Heart left ventricle (tissue), 16 donors: ENCODE data around the gene ATP1A2. TPM values are rescaled to one million over a fixed set of nuclear protein-coding genes. Genes with fewer than 3 reads are reported as not detected.
A peak's percentile ranks its signal among the peaks of the same experiment; 100 is the strongest.

Source experiments
- ATAC-seq, 4 donors: fragments of 200-7000 bp; cut with Tn5 transposase; one replicate each; pipeline ENCODE4 v1.9.1; 2020 to 2022; ENCODE audit warnings: moderate library complexity in 4 of 4, mild to moderate bottlenecking in 3 of 4, moderate number of reproducible peaks in 1 of 4
- DNase-seq, 5 donors: peaks; one replicate each; pipeline ENCODE4 v3.0.0-alpha.2; 2020
- H3K27ac ChIP-seq, 12 donors: fragments of 200-600 bp; sonication (generic) in 4 of 12; one replicate each; pipeline versions ENCODE4 v1.5.0 to v1.8.0; 2016 to 2022; ENCODE audit warnings: mild to moderate bottlenecking in 2 of 12
- H3K27me3 ChIP-seq, 9 donors: fragments of 200-600 bp; sonication (generic) in 2 of 9; one replicate each; pipeline versions ENCODE4 v1.5.1 to v1.8.0; 2016 to 2022; ENCODE audit warnings: mild to moderate bottlenecking in 3 of 9
- H3K36me3 ChIP-seq, 9 donors: fragments of 200-600 bp; sonication (generic) in 2 of 9; one replicate each; pipeline versions ENCODE4 v1.5.0 to v1.8.0; 2018 to 2022; ENCODE audit warnings: mild to moderate bottlenecking in 2 of 9
- H3K4me1 ChIP-seq, 12 donors: fragments of 200-600 bp; sonication (generic) in 4 of 12; one replicate each; pipeline versions ENCODE4 v1.5.0 to v1.8.0; 2016 to 2022; ENCODE audit warnings: mild to moderate bottlenecking in 3 of 12
- H3K4me3 ChIP-seq, 12 donors: fragments of 200-600 bp; sonication (generic) in 4 of 12; one replicate each; pipeline versions ENCODE4 v1.5.0 to v1.8.0; 2017 to 2022; ENCODE audit warnings: mild to moderate bottlenecking in 9 of 12, moderate library complexity in 4 of 12
- H3K9me3 ChIP-seq, 12 donors: fragments of 200-600 bp; sonication (generic) in 4 of 12; one replicate each; pipeline versions ENCODE4 v1.5.0 to v1.8.0; 2016 to 2022; ENCODE audit warnings: mild to moderate bottlenecking in 1 of 12
- POLR2A ChIP-seq, 2 donors: fragments of 450-650 bp; IDR thresholded peaks; one replicate each; pipeline ENCODE4 v1.6.1; 2017; ENCODE audit warnings: antibody characterized with exemption in 2 of 2, mild to moderate bottlenecking in 2 of 2, moderate library complexity in 2 of 2
- WGBS, 4 donors: extraction: QIAGEN DNeasy Blood & Tissue Kit in 2 of 4; methylation state at CpG; one replicate each; pipeline versions ENCODE4 v1.1.5 to v1.1.7; 2013 to 2018; 5-methylcytosine and 5-hydroxymethylcytosine counted together
- intact Hi-C, 10 donors: fragments of 100-400 bp; cut with DNase I; formaldehyde crosslinking; loops; one replicate each; pipeline versions ENCODE4 v1.11.1 to v1.14.2; 2022
- polyA plus RNA-seq, 2 donors: library from polyadenylated mRNA; stranded (reverse); fragments of 200-250 nt; gene quantifications; one replicate each; pipeline ENCODE4 v1.2.3, GENCODE V29; 2013
- total RNA-seq, 9 donors: library from RNA; depleted of rRNA in 2 of 9; stranded (reverse); fragments of >200 nt in 2 of 9; fragmentation: NEBNext Ultra II Directional in 3 of 9; extraction: Animal tissue kit (Norgen Biotek cat#: 25700) in 3 of 9; gene quantifications; one replicate each; pipeline versions ENCODE4 v1.1.0 to v1.2.4, GENCODE V29; 2016 to 2023
- TF ChIP-seq, protein P1 (sequence below), 12 donors: fragments of 200-600 bp; sonication (generic) in 4 of 12; IDR thresholded peaks; one replicate each; pipeline versions ENCODE4 v1.5.0 to v1.8.0; 2018 to 2022; ENCODE audit warnings: antibody characterized with exemption in 12 of 12, mild to moderate bottlenecking in 5 of 12
- donor health status: ischemic (EF 13 %, LVEDD 7.1; RV severe dilation, severe dysfunction).
- donor health status: healthy with polysubstance abuse.
- donor health status: DM: no; HTN: yes; CAD: no.
- donor health status: DM: no; HTN: no; CAD: no.
- donor health status: ischemic (EF 25% LVEDD 6.9; RV normal size, moderate dysfunction).
- donor health status: ischemic (EF 25% LVEDD 5.7; RV mildly dilated, moderate dysfunction).
- donor health status: healthy.
- donor health status: DM: yes; HTN: yes; CAD: no.
- donor health status: ischemic (EF 35%, LVEDD 5.7; RV mildly dilated, moderate dysfunction).
- donor health status: nonischemic (EF 11% LVEDD 7.7; RV severe dilation, severe dysfunction).
- donor health status: DM: yes; HTN: yes; CAD: no.
- donor health status: PGD.
- donor health status: ischemic (EF 29% LVEDD 5.4; RV normal size, mild dysfunction).
- donor health status: nonischemic (EF 23%, LVEDD 6.1; RV moderate dilation, normal function).

ATP1A2 gene
- total and polyA plus RNA-seq, 11 donors = 29.5 to 393 (median 255) TPM

GRCh38 chr1:160117300-160117699 is 1.7 kb downstream of the ATP1A2 start:
- no peaks in the 10 kb centered on the region for H3K27me3 ChIP-seq
- H3K4me3 ChIP-seq = peak overlapping the region; percentile 37 to 86 (median 62)
- H3K36me3 ChIP-seq = peaks cover 0 to 19% (median 6%) of the 10 kb centered on the region in 9 donors
- ATAC-seq (no peak), DNase-seq (no peak)
- intact Hi-C loops = loop anchor here in 2 of 10 donors (10.0 kb wide), 2 partner anchors 58 to 78 kb away; partner anchors contain the start of gene CASQ1 (in 1 of the 2)
- no peaks in the 10 kb centered on the region for H3K9me3 ChIP-seq
- H3K4me1 ChIP-seq = peaks cover 0 to 69% (median 36%) of the 10 kb centered on the region in 12 donors
- peak overlapping the region; percentile 60 to 96 (median 86) for H3K27ac ChIP-seq
- WGBS, 4 donors = 8 to 22% (median 11%) methylated on average over 1 of the region's 1 CpG
- no peak for TF ChIP-seq POLR2A (IDR thresholded peaks at IDR 0.05)
- TF ChIP-seq, protein P1, sequence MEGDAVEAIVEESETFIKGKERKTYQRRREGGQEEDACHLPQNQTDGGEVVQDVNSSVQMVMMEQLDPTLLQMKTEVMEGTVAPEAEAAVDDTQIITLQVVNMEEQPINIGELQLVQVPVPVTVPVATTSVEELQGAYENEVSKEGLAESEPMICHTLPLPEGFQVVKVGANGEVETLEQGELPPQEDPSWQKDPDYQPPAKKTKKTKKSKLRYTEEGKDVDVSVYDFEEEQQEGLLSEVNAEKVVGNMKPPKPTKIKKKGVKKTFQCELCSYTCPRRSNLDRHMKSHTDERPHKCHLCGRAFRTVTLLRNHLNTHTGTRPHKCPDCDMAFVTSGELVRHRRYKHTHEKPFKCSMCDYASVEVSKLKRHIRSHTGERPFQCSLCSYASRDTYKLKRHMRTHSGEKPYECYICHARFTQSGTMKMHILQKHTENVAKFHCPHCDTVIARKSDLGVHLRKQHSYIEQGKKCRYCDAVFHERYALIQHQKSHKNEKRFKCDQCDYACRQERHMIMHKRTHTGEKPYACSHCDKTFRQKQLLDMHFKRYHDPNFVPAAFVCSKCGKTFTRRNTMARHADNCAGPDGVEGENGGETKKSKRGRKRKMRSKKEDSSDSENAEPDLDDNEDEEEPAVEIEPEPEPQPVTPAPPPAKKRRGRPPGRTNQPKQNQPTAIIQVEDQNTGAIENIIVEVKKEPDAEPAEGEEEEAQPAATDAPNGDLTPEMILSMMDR (IDR thresholded peaks at IDR 0.05) = no peak

GRCh38 chr1:160117709-160118183 is 2.2 kb downstream of the ATP1A2 start:
- 15 to 29% (median 22%) methylated on average over 8 of the region's 8 CpGs for WGBS, 4 donors
- no peaks in the 10 kb centered on the region for H3K9me3 ChIP-seq
- peak overlapping the region in 10 of 12 donors; percentile 60 to 96 (median 87) for H3K27ac ChIP-seq
- H3K36me3 ChIP-seq = peaks cover 0 to 24% (median 9%) of the 10 kb centered on the region in 9 donors
- TF ChIP-seq, protein P1 (IDR thresholded peaks at IDR 0.05) = no peak
- TF ChIP-seq POLR2A (IDR thresholded peaks at IDR 0.05) = no peak
- intact Hi-C loops = loop anchor here in 3 of 10 donors (2.0 to 10.0 kb wide), 3 partner anchors 15 to 77 kb away; partner anchors contain the start of gene CASQ1 (in 1 of the 3)
- no peaks in the 10 kb centered on the region for H3K27me3 ChIP-seq
- peak in 4 of 5 donors; percentile 41 to 76 (median 67) for DNase-seq
- peaks cover 0 to 68% (median 38%) of the 10 kb centered on the region in 12 donors for H3K4me1 ChIP-seq
- peak; percentile 43 to 74 (median 53) for ATAC-seq
- peak overlapping the region; percentile 37 to 86 (median 62) for H3K4me3 ChIP-seq

GRCh38 chr1:160118928-160119327 is 3.4 kb downstream of the ATP1A2 start:
- Histone ChIP-seq H3K27ac (peak overlapping the region in 2 of 12 donors; percentile 81 to 92), H3K36me3 (peaks cover 0 to 35% (median 12%) of the 10 kb centered on the region in 9 donors), H3K4me3 (peak overlapping the region in 2 of 12 donors; percentile 61 to 73), H3K9me3 (no peaks in the 10 kb centered on the region), H3K27me3 (no peaks in the 10 kb centered on the region), H3K4me1 (peaks cover 0 to 65% (median 36%) of the 10 kb centered on the region in 12 donors)
- DNase-seq = no peak
- no peak for TF ChIP-seq POLR2A (IDR thresholded peaks at IDR 0.05)
- TF ChIP-seq, protein P1 (IDR thresholded peaks at IDR 0.05) = no peak
- no peak for ATAC-seq
- 79 to 93% (median 88%) methylated on average over 3 of the region's 3 CpGs for WGBS, 4 donors
- intact Hi-C loops = loop anchor here in 3 of 10 donors (2.0 to 10.0 kb wide), 3 partner anchors 14 to 76 kb away; partner anchors contain the start of gene CASQ1 (in 1 of the 3)

DNA sequence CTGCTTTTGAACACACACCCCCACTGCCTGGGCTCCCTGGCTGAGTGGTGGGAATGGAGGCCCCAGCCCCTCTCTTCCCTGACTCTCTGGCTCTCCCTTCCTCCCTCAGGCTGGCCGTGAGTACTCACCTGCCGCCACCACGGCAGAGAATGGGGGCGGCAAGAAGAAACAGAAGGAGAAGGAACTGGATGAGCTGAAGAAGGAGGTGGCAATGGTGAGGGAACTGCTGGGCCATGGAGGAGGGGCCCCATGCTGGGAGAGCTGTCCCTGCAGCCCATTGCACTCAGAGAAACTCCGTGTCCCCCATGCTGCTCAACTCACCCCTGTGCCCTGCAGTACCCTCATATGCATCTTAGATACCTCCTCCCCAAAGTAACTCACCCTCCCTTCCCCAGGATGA is 5.2 kb downstream of the ATP1A2 start:
- 84 to 88% (median 87%) methylated on average over 5 of the region's 5 CpGs for WGBS, 4 donors
- intact Hi-C loops = no loop called here
- H3K36me3 ChIP-seq = peaks cover 0 to 52% (median 16%) of the 10 kb centered on the region in 9 donors
- no peaks in the 10 kb centered on the region for H3K27me3 ChIP-seq
- DNase-seq = no peak
- no peak overlapping the region for H3K4me3 ChIP-seq
- no peak for TF ChIP-seq POLR2A (IDR thresholded peaks at IDR 0.05)
- TF ChIP-seq, protein P1 (IDR thresholded peaks at IDR 0.05) = no peak
- peaks cover 0 to 69% (median 30%) of the 10 kb centered on the region in 12 donors for H3K4me1 ChIP-seq
- no peak for ATAC-seq
- H3K9me3 ChIP-seq = no peaks in the 10 kb centered on the region
- H3K27ac ChIP-seq = peak overlapping the region in 3 of 12 donors; percentile 19 to 52 (median 25)
